Measurements from ENCODE around the gene WWOX.

WWOX gene

GRCh38 chr16:78230832-78231231, 131.4 kb downstream of the WWOX start:
- no peak overlapping the region for H3K4me2 ChIP-seq (ENCODE audit: insufficient read depth, low read length)
- peaks cover 2% of the 10 kb centered on the region; the same call in 1 of the 2 replicates for H3K4me1 ChIP-seq (ENCODE audit: insufficient read depth, low read length)
- ATAC-seq (ENCODE audit: insufficient read depth, low read depth) (no peak), DNase-seq (no peak)
- no peaks in the 10 kb centered on the region for H3K27me3 ChIP-seq (ENCODE audit: insufficient read depth, low read length, poor library complexity)
- H3K36me3 ChIP-seq (ENCODE audit: insufficient read depth, low read length): no peaks in the 10 kb centered on the region
- H3K79me2 ChIP-seq (ENCODE audit: insufficient read depth, low read length): no peaks in the 10 kb centered on the region
- TF ChIP-seq EZH2 (IDR thresholded peaks at IDR 0.05; ENCODE audit: borderline replicate concordance, low read depth, low read length, severe bottlenecking): no peak
- TF ChIP-seq, protein P1, sequence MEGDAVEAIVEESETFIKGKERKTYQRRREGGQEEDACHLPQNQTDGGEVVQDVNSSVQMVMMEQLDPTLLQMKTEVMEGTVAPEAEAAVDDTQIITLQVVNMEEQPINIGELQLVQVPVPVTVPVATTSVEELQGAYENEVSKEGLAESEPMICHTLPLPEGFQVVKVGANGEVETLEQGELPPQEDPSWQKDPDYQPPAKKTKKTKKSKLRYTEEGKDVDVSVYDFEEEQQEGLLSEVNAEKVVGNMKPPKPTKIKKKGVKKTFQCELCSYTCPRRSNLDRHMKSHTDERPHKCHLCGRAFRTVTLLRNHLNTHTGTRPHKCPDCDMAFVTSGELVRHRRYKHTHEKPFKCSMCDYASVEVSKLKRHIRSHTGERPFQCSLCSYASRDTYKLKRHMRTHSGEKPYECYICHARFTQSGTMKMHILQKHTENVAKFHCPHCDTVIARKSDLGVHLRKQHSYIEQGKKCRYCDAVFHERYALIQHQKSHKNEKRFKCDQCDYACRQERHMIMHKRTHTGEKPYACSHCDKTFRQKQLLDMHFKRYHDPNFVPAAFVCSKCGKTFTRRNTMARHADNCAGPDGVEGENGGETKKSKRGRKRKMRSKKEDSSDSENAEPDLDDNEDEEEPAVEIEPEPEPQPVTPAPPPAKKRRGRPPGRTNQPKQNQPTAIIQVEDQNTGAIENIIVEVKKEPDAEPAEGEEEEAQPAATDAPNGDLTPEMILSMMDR (IDR thresholded peaks at IDR 0.05; ENCODE audit: borderline replicate concordance, extremely low read depth, low read length, poor library complexity, severe bottlenecking): no peak
- H2AFZ ChIP-seq (ENCODE audit: low read depth, low read length): no peak overlapping the region
- H3K4me3 ChIP-seq (ENCODE audit: low read depth in 1 of 2, low read length in 2 of 2): no peak overlapping the region
- peaks cover 6% of the 10 kb centered on the region for H4K20me1 ChIP-seq (ENCODE audit: insufficient read depth, low read length)
- no peak overlapping the region for H3K27ac ChIP-seq (ENCODE audit: low read length)
- no peak overlapping the region for H3K9ac ChIP-seq (ENCODE audit: low read depth, low read length)
- H3K9me3 ChIP-seq (ENCODE audit: insufficient read depth, low read length, severe bottlenecking): no peaks in the 10 kb centered on the region

- no peak overlapping the region for H3K27ac ChIP-seq (ENCODE audit: low read length)
- H3K27me3 ChIP-seq (ENCODE audit: insufficient read depth, low read length, poor library complexity): no peaks in the 10 kb centered on the region
- H3K9ac ChIP-seq (ENCODE audit: low read depth, low read length): no peak overlapping the region
- no peaks in the 10 kb centered on the region for H3K79me2 ChIP-seq (ENCODE audit: insufficient read depth, low read length)
- H3K4me1 ChIP-seq (ENCODE audit: insufficient read depth, low read length): peaks cover 2% of the 10 kb centered on the region; the same call in 1 of the 2 replicates
- no peak for TF ChIP-seq EZH2 (IDR thresholded peaks at IDR 0.05; ENCODE audit: borderline replicate concordance, low read depth, low read length, severe bottlenecking)
- TF ChIP-seq, protein P1 (IDR thresholded peaks at IDR 0.05; ENCODE audit: borderline replicate concordance, extremely low read depth, low read length, poor library complexity, severe bottlenecking): peak; percentile 90
- H4K20me1 ChIP-seq (ENCODE audit: insufficient read depth, low read length): peaks cover 12% of the 10 kb centered on the region
- H2AFZ ChIP-seq (ENCODE audit: low read depth, low read length): no peak overlapping the region
- no peak overlapping the region for H3K4me2 ChIP-seq (ENCODE audit: insufficient read depth, low read length)
- no peaks in the 10 kb centered on the region for H3K9me3 ChIP-seq (ENCODE audit: insufficient read depth, low read length, severe bottlenecking)
- no peak overlapping the region for H3K4me3 ChIP-seq (ENCODE audit: low read depth in 1 of 2, low read length in 2 of 2)
- no peaks in the 10 kb centered on the region for H3K36me3 ChIP-seq (ENCODE audit: insufficient read depth, low read length)
- DNase-seq (peak; percentile 75), ATAC-seq (ENCODE audit: insufficient read depth, low read depth) (peak; percentile 89)
Observed at GRCh38 chr16:78235168-78235800, 135.8 kb downstream of the WWOX start.

- Histone ChIP-seq H3K4me3 (ENCODE audit: low read depth in 1 of 2, low read length in 2 of 2) (no peak overlapping the region), H3K79me2 (ENCODE audit: insufficient read depth, low read length) (no peaks in the 10 kb centered on the region), H4K20me1 (ENCODE audit: insufficient read depth, low read length) (peaks cover 12% of the 10 kb centered on the region), H3K27me3 (ENCODE audit: insufficient read depth, low read length, poor library complexity) (no peaks in the 10 kb centered on the region), H3K4me1 (ENCODE audit: insufficient read depth, low read length) (peaks cover 2% of the 10 kb centered on the region; the same call in 1 of the 2 replicates), H3K9me3 (ENCODE audit: insufficient read depth, low read length, severe bottlenecking) (no peaks in the 10 kb centered on the region), H3K4me2 (ENCODE audit: insufficient read depth, low read length) (no peak overlapping the region), H2AFZ (ENCODE audit: low read depth, low read length) (no peak overlapping the region), H3K9ac (ENCODE audit: low read depth, low read length) (no peak overlapping the region), H3K36me3 (ENCODE audit: insufficient read depth, low read length) (no peaks in the 10 kb centered on the region), H3K27ac (ENCODE audit: low read length) (no peak overlapping the region)
- DNase-seq: no peak
- TF ChIP-seq EZH2 (IDR thresholded peaks at IDR 0.05; ENCODE audit: borderline replicate concordance, low read depth, low read length, severe bottlenecking): no peak
- TF ChIP-seq, protein P1 (IDR thresholded peaks at IDR 0.05; ENCODE audit: borderline replicate concordance, extremely low read depth, low read length, poor library complexity, severe bottlenecking): no peak
- no peak for ATAC-seq (ENCODE audit: insufficient read depth, low read depth)
Observed at GRCh38 chr16:78235876-78236275, 136.4 kb downstream of the WWOX start.
